HCT116 (cell line): Measurements from ENCODE around the gene PPP1R13L. TPM values are rescaled to one million over a fixed set of nuclear protein-coding genes. Genes with fewer than 3 reads are reported as not detected.

Experiments
- ATAC-seq: fragments of 200-7000 bp; cut with Tn5 transposase; 2 replicates; pipeline ENCODE4 v1.9.1; 2020; ENCODE audit warnings: mild to moderate bottlenecking, moderate library complexity
- BruUV-seq: library from RNA; stranded (reverse); fragments of 400-500 nt; replicated peaks from 2 replicates; lab custom pipeline; 2021; lab: Mats Ljungman, UMichigan
- CTCF ChIA-PET: fragments of 300-600 bp; sonication (Branson Sonifier 250); formaldehyde crosslinking; loops from one replicate; lab custom pipeline; 2021; ENCODE audit warnings: antibody characterized with exemption; lab: Charles Lee
- POLR2A ChIA-PET: fragments of 300-600, 350-600 bp; sonication (Branson Sonifier 250); formaldehyde crosslinking; loops from one replicate; lab custom pipeline; 2021; ENCODE audit warnings: antibody characterized with exemption; lab: Charles Lee
- RAD21 ChIA-PET, 2 experiments: fragments of 300-600 bp; sonication (Branson Sonifier 250); formaldehyde crosslinking; loops; one replicate each; lab custom pipeline; 2023; ENCODE audit warnings: low total read pairs in 2 of 2; ENCODE audit not compliant: uncharacterized antibody in 2 of 2, unreplicated experiment in 2 of 2, low non-redundant PET in 1 of 2; lab: Charles Lee
- DNase-seq: peaks from one replicate; pipeline ENCODE4 v3.0.0-alpha.2; 2010; ENCODE audit warnings: low read depth, low spot score
- H2AFZ ChIP-seq: fragments of 200-600 bp; shearing (Covaris generic), sonication (generic); 2 replicates; pipeline ENCODE4 v1.6.1; 2017; ENCODE audit warnings: low read depth, mixed run types, mixed read lengths, antibody characterized with exemption, low read length; ENCODE audit not compliant: poor library complexity, severe bottlenecking
- H3K27ac ChIP-seq: 2 replicates; pipeline ENCODE4 v1.5.1; 2012; ENCODE audit warnings: low read depth, low read length
- H3K27me3 ChIP-seq: fragments of 200-600 bp; sonication (generic); 2 replicates; pipeline ENCODE4 v1.6.1; 2016; ENCODE audit warnings: mixed run types, low read length, mixed read lengths; ENCODE audit not compliant: insufficient read depth
- H3K36me3 ChIP-seq, 2 experiments: fragments of 200-500 bp in 1 of 2; fragments of 200-600 bp in 1 of 2; sonication (Bioruptor generic) in 1 of 2; sonication (generic) in 1 of 2; 2 replicates each; pipeline versions ENCODE4 v1.5.1 to v1.6.1; 2014 to 2016; ENCODE audit warnings: low read length in 2 of 2, inconsistent platforms in 1 of 2, mixed read lengths in 1 of 2, mixed run types in 1 of 2; ENCODE audit not compliant: insufficient read depth in 2 of 2, control insufficient read depth in 1 of 2
- H3K4me1 ChIP-seq, 2 experiments: fragments of 200-600 bp in 1 of 2; sonication (generic) in 1 of 2; 2 replicates each; pipeline versions ENCODE4 v1.5.1 to v1.6.1; 2012 to 2017; ENCODE audit warnings: low read length in 2 of 2, inconsistent platforms in 1 of 2, mild to moderate bottlenecking in 1 of 2, mixed read lengths in 1 of 2, mixed run types in 1 of 2, moderate library complexity in 1 of 2; ENCODE audit not compliant: insufficient read depth in 2 of 2, control insufficient read depth in 1 of 2
- H3K4me2 ChIP-seq: fragments of 200-600 bp; sonication (generic); 2 replicates; pipeline ENCODE4 v1.6.1; 2017; ENCODE audit warnings: mixed run types, low read length, mixed read lengths
- H3K4me3 ChIP-seq, 2 experiments: fragments of 200-600 bp in 1 of 2; sonication (generic) in 1 of 2; replicated peaks in 1 of 2; 2 replicates each; pipeline ENCODE4 v1.5.1; 2011 to 2016; ENCODE audit warnings: low read length in 2 of 2, control low read depth in 1 of 2, low read depth in 1 of 2, mild to moderate bottlenecking in 1 of 2, mixed read lengths in 1 of 2, mixed run types in 1 of 2
- H3K79me2 ChIP-seq: fragments of 200-600 bp; sonication (generic); 2 replicates; pipeline ENCODE4 v1.6.1; 2017; ENCODE audit warnings: mild to moderate bottlenecking, mixed run types, low read length, moderate library complexity, mixed read lengths; ENCODE audit not compliant: insufficient read depth
- H3K9ac ChIP-seq: fragments of 200-600 bp; sonication (generic); 2 replicates; pipeline ENCODE4 v1.6.1; 2016; ENCODE audit warnings: low read length, mixed read lengths
- H3K9me2 ChIP-seq: fragments of 200-600 bp; sonication (generic), shearing (Covaris generic); 2 replicates; pipeline ENCODE4 v1.6.1; 2017; ENCODE audit warnings: mixed run types, mild to moderate bottlenecking, moderate library complexity; ENCODE audit not compliant: insufficient read depth
- H3K9me3 ChIP-seq, 2 experiments: fragments of 200-500 bp in 1 of 2; fragments of 200-600 bp in 1 of 2; sonication (Bioruptor generic) in 1 of 2; sonication (generic) in 1 of 2; 2 replicates each; pipeline ENCODE4 v1.6.1; 2014 to 2017; ENCODE audit warnings: low read length in 2 of 2, mixed read lengths in 2 of 2, inconsistent platforms in 1 of 2, low read depth in 1 of 2, mild to moderate bottlenecking in 1 of 2, mixed run types in 1 of 2, moderate library complexity in 1 of 2; ENCODE audit not compliant: control insufficient read depth in 1 of 2, insufficient read depth in 1 of 2
- H4K20me1 ChIP-seq: fragments of 200-600 bp; sonication (generic), shearing (Covaris generic); 2 replicates; pipeline ENCODE4 v1.6.1; 2017; ENCODE audit warnings: mixed run types, mild to moderate bottlenecking, moderate library complexity; ENCODE audit not compliant: insufficient read depth
- CEBPB ChIP-seq: IDR thresholded peaks from 2 replicates; pipeline ENCODE4 v1.6.1; 2012; ENCODE audit warnings: low read depth
- ELF1 ChIP-seq: IDR thresholded peaks from 2 replicates; pipeline ENCODE4 v1.6.1; 2012; ENCODE audit warnings: low read depth, borderline replicate concordance
- EZH2phosphoT487 ChIP-seq: fragments of 200-600 bp; IDR thresholded peaks from 2 replicates; pipeline ENCODE4 v1.6.1; 2018; ENCODE audit warnings: antibody characterized with exemption, borderline replicate concordance
- SIN3A ChIP-seq: IDR thresholded peaks from 2 replicates; pipeline ENCODE4 v1.6.1; 2012; ENCODE audit warnings: low read depth
- SRF ChIP-seq: IDR thresholded peaks from 2 replicates; pipeline ENCODE4 v1.6.1; 2012; ENCODE audit warnings: low read depth
- ZFX ChIP-seq: fragments of 450-650 bp; IDR thresholded peaks from 2 replicates; pipeline ENCODE4 v1.6.1; 2017
- ZNF274 ChIP-seq: fragments of 200-500 bp; sonication (Bioruptor generic); IDR thresholded peaks from 2 replicates; pipeline ENCODE4 v1.6.1; 2014; ENCODE audit warnings: mild to moderate bottlenecking, low read depth, low read length, inconsistent platforms
- intact Hi-C: fragments of 100-400 bp; cut with micrococcal nuclease; formaldehyde crosslinking; loops from 2 replicates; pipeline ENCODE4 v1.10.0; 2022
- total RNA-seq: library from RNA; stranded (reverse); gene quantifications from one replicate; pipeline ENCODE4 v1.2.1, GENCODE V29; 2021; ENCODE audit not compliant: unreplicated experiment
- TF ChIP-seq, protein P1 (sequence below): IDR thresholded peaks from 2 replicates; pipeline ENCODE4 v1.6.1; 2012
- TF ChIP-seq, protein P2 (sequence below): IDR thresholded peaks from 2 replicates; pipeline ENCODE4 v1.6.1; 2011; ENCODE audit warnings: mild to moderate bottlenecking, low read length, moderate library complexity; ENCODE audit not compliant: insufficient replicate concordance; ENCODE audit errors: extremely low read depth
- TF ChIP-seq, protein P3 (sequence below): IDR thresholded peaks from 2 replicates; pipeline ENCODE4 v1.6.1; 2012; ENCODE audit warnings: low read depth
- TF ChIP-seq, protein P4 (sequence below): IDR thresholded peaks from 2 replicates; pipeline ENCODE4 v1.6.1; 2012

The PPP1R13L gene
- total RNA-seq, 1 experiment from 2014 or later, result 89.1 TPM

DNA sequence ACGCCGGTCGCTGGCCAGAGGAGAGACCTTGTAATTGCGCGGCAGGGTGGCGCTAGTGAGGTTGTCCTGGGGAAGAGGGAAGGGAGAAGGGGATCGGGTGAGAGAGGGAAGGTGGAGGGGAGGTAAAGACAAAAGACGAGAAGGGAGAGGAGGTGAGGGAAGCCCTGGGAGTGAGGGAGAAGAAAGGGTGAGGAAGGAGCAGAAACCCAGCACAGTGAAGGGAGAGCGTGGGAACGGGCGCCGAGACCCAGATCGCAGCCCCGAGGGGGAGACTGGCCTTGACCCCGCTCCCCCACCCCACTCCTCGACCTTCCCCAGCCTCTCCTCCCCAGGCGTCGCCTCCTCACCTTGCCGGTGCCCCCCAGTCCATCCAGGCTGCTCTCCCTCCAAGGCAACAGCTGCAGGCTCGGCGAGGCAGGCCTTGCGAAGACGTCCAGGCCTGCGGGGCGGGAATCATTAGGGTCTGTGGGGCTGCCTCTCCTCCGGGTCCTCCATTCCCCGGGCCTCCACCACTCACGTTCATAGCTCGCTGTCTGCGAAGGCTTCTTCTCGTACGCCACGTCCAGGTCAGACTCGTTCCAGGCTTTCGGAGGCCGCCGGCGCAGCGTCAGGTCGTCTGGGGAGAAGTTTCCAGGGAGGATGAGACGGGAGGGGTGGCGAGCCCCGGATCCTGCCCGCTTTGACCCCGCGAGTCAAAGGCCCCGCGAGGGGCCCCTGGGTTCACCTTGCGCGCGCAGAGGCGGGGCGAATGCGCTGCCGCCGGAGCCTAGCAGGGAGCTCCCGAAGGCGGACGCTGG, 8.8 kb downstream of the PPP1R13L start:
- H4K20me1 ChIP-seq, result no peaks in the 10 kb centered on the region
- ChIA-PET RAD21 (no interaction called here), POLR2A (no interaction called here), CTCF (no interaction called here)
- intact Hi-C loops, result no loop called here
- no peaks in the 10 kb centered on the region for H3K9me2 ChIP-seq
- H3K9me3 ChIP-seq, result no peaks in the 10 kb centered on the region
- H3K36me3 ChIP-seq, result peaks cover 3 to 22% of the 10 kb centered on the region in 2 experiments; a peak in 3 of 4 replicates
- no peak overlapping the region for H2AFZ ChIP-seq
- no peaks in the 10 kb centered on the region for H3K27me3 ChIP-seq
- ATAC-seq (no peak), DNase-seq (no peak)
- no peak overlapping the region for H3K4me3 ChIP-seq
- no peak overlapping the region for H3K4me2 ChIP-seq
- H3K79me2 ChIP-seq, result peaks cover 19% of the 10 kb centered on the region
- H3K27ac ChIP-seq, result no peak overlapping the region
- no TSS peak for BruUV-seq
- TF ChIP-seq, protein P1, sequence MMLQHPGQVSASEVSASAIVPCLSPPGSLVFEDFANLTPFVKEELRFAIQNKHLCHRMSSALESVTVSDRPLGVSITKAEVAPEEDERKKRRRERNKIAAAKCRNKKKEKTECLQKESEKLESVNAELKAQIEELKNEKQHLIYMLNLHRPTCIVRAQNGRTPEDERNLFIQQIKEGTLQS, result no peak
- TF ChIP-seq, protein P2, sequence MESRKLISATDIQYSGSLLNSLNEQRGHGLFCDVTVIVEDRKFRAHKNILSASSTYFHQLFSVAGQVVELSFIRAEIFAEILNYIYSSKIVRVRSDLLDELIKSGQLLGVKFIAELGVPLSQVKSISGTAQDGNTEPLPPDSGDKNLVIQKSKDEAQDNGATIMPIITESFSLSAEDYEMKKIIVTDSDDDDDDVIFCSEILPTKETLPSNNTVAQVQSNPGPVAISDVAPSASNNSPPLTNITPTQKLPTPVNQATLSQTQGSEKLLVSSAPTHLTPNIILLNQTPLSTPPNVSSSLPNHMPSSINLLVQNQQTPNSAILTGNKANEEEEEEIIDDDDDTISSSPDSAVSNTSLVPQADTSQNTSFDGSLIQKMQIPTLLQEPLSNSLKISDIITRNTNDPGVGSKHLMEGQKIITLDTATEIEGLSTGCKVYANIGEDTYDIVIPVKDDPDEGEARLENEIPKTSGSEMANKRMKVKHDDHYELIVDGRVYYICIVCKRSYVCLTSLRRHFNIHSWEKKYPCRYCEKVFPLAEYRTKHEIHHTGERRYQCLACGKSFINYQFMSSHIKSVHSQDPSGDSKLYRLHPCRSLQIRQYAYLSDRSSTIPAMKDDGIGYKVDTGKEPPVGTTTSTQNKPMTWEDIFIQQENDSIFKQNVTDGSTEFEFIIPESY, result no peak
- TF ChIP-seq, protein P3, sequence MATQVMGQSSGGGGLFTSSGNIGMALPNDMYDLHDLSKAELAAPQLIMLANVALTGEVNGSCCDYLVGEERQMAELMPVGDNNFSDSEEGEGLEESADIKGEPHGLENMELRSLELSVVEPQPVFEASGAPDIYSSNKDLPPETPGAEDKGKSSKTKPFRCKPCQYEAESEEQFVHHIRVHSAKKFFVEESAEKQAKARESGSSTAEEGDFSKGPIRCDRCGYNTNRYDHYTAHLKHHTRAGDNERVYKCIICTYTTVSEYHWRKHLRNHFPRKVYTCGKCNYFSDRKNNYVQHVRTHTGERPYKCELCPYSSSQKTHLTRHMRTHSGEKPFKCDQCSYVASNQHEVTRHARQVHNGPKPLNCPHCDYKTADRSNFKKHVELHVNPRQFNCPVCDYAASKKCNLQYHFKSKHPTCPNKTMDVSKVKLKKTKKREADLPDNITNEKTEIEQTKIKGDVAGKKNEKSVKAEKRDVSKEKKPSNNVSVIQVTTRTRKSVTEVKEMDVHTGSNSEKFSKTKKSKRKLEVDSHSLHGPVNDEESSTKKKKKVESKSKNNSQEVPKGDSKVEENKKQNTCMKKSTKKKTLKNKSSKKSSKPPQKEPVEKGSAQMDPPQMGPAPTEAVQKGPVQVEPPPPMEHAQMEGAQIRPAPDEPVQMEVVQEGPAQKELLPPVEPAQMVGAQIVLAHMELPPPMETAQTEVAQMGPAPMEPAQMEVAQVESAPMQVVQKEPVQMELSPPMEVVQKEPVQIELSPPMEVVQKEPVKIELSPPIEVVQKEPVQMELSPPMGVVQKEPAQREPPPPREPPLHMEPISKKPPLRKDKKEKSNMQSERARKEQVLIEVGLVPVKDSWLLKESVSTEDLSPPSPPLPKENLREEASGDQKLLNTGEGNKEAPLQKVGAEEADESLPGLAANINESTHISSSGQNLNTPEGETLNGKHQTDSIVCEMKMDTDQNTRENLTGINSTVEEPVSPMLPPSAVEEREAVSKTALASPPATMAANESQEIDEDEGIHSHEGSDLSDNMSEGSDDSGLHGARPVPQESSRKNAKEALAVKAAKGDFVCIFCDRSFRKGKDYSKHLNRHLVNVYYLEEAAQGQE, result no peak
- TF ChIP-seq EZH2phosphoT487 (no peak), ZNF274 (no peak), CEBPB (no peak), SRF (no peak), ELF1 (no peak), ZFX (no peak), SIN3A (no peak)
- TF ChIP-seq, protein P4, sequence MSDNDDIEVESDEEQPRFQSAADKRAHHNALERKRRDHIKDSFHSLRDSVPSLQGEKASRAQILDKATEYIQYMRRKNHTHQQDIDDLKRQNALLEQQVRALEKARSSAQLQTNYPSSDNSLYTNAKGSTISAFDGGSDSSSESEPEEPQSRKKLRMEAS, result no peak
- no peak overlapping the region for H3K9ac ChIP-seq
- H3K4me1 ChIP-seq, result peaks cover 8% of the 10 kb centered on the region in 2 experiments; a peak in 2 of 4 replicates
